Panc1 (cell line): Measurements from ENCODE around the gene FAM83C.

ENCODE experiments used
- CTCF ChIP-seq: fragments of 450-650 bp; IDR thresholded peaks from 2 replicates; pipeline ENCODE4 v1.5.1; 2017; ENCODE audit warnings: mild to moderate bottlenecking
- POLR2AphosphoS5 ChIP-seq: IDR thresholded peaks from 2 replicates; pipeline ENCODE4 v1.6.1; 2012; ENCODE audit warnings: mild to moderate bottlenecking, low read depth, low read length, moderate library complexity
- REST ChIP-seq, 2 experiments: IDR thresholded peaks; 2 replicates each; pipeline ENCODE4 v1.6.1; 2011 to 2012; ENCODE audit warnings: low read depth in 2 of 2, control low read depth in 1 of 2, low read length in 1 of 2, mild to moderate bottlenecking in 1 of 2, moderate library complexity in 1 of 2; ENCODE audit not compliant: insufficient read depth in 1 of 2
- SIN3A ChIP-seq: IDR thresholded peaks from 2 replicates; pipeline ENCODE4 v1.6.1; 2012; ENCODE audit warnings: low read depth, mild to moderate bottlenecking, low read length, moderate library complexity, borderline replicate concordance; ENCODE audit not compliant: insufficient read depth

- TF ChIP-seq CTCF (no peak), SIN3A (no peak), REST (IDR thresholded peaks at IDR 0.05; ENCODE audit: insufficient read depth in 1 of 2, low read depth in 2 of 2, low read length in 1 of 2) (no peak), POLR2AphosphoS5 (no peak)
Observed at GRCh38 chr20:35298264-35298663, 6.0 kb upstream of the FAM83C start.
